Measurements from ENCODE around the gene GANAB.

GRCh38 chr11:62666259-62666926, 20.0 kb upstream of the GANAB start:
- TF ChIP-seq EZH2phosphoT487 (IDR thresholded peaks at IDR 0.05; ENCODE audit: insufficient read depth, low read depth) (no peak), EZH2 (IDR thresholded peaks at IDR 0.05; ENCODE audit: insufficient read depth, poor library complexity, severe bottlenecking) (no peak)
